Bronchial epithelial cell (primary cell): Measurements from ENCODE around the gene FNDC3B. TPM values are rescaled to one million over a fixed set of nuclear protein-coding genes. Genes with fewer than 3 reads are reported as not detected.

Experiments
- DNase-seq: peaks from one replicate; pipeline ENCODE4 v3.0.0-alpha.2; 2010; ENCODE audit warnings: low read depth
- FAIRE-seq: peaks from 2 replicates; lab custom pipeline; 2011; peaks lifted over from hg19 to GRCh38; lab: Jason Lieb, UNC
- H3K27me3 ChIP-seq: 2 replicates; pipeline ENCODE4 v1.5.1; 2011; ENCODE audit warnings: low read length; ENCODE audit not compliant: control insufficient read depth, insufficient read depth
- H3K36me3 ChIP-seq: 2 replicates; pipeline ENCODE4 v1.5.1; 2011; ENCODE audit warnings: low read length; ENCODE audit not compliant: control insufficient read depth, insufficient read depth
- H3K4me3 ChIP-seq: 2 replicates; pipeline ENCODE4 v1.5.1; 2011; ENCODE audit warnings: mild to moderate bottlenecking, low read depth, low read length, control low read depth
- CTCF ChIP-seq: IDR thresholded peaks from 2 replicates; pipeline ENCODE4 v1.5.1; 2011; ENCODE audit warnings: mild to moderate bottlenecking, moderate library complexity, low read length, control low read depth, inconsistent platforms; ENCODE audit not compliant: insufficient read depth, severe bottlenecking
- total RNA-seq: library from RNA; depleted of rRNA; stranded (reverse); fragments of >200 nt; gene quantifications from 2 replicates; pipeline ENCODE4 v1.2.1, GENCODE V29; 2014

The FNDC3B gene
- total RNA-seq, 1 donor from 2014 or later: 39.2 TPM

- Histone ChIP-seq H3K27me3 (no peaks in the 10 kb centered on the region), H3K36me3 (no peaks in the 10 kb centered on the region), H3K4me3 (no peak overlapping the region)
- no peak for TF ChIP-seq CTCF
- DNase-seq: no peak
- FAIRE-seq: no peak
Measured at GRCh38 chr3:172216267-172216666, 176.9 kb downstream of the FNDC3B start.

GRCh38 chr3:172216911-172217310, 177.5 kb downstream of the FNDC3B start:
- H3K4me3 ChIP-seq: no peak overlapping the region
- DNase-seq: no peak
- FAIRE-seq: no peak
- no peaks in the 10 kb centered on the region for H3K27me3 ChIP-seq
- no peaks in the 10 kb centered on the region for H3K36me3 ChIP-seq
- no peak for TF ChIP-seq CTCF

GRCh38 chr3:172217877-172218276, 178.5 kb downstream of the FNDC3B start:
- Histone ChIP-seq H3K36me3 (no peaks in the 10 kb centered on the region), H3K4me3 (no peak overlapping the region), H3K27me3 (no peaks in the 10 kb centered on the region)
- no peak for FAIRE-seq
- no peak for DNase-seq
- TF ChIP-seq CTCF: no peak

- H3K36me3 ChIP-seq: no peaks in the 10 kb centered on the region
- FAIRE-seq (no peak), DNase-seq (no peak)
- TF ChIP-seq CTCF: no peak
- H3K4me3 ChIP-seq: no peak overlapping the region
- no peaks in the 10 kb centered on the region for H3K27me3 ChIP-seq
Measured at GRCh38 chr3:172218350-172219323, 179.3 kb downstream of the FNDC3B start.

- no peak for DNase-seq
- Histone ChIP-seq H3K4me3 (no peak overlapping the region), H3K36me3 (no peaks in the 10 kb centered on the region), H3K27me3 (no peaks in the 10 kb centered on the region)
- TF ChIP-seq CTCF: no peak
- no peak for FAIRE-seq
Measured at GRCh38 chr3:172219750-172220149, 180.4 kb downstream of the FNDC3B start.

GRCh38 chr3:172221547-172221946, 182.2 kb downstream of the FNDC3B start:
- no peak overlapping the region for H3K4me3 ChIP-seq
- FAIRE-seq: no peak
- DNase-seq: peak; percentile 90
- no peaks in the 10 kb centered on the region for H3K36me3 ChIP-seq
- H3K27me3 ChIP-seq: no peaks in the 10 kb centered on the region
- no peak for TF ChIP-seq CTCF
